Fibroblast of lung (primary cell): ENCODE measurements around the gene XKR7. TPM values are rescaled to one million over a fixed set of nuclear protein-coding genes. Genes with fewer than 3 reads are reported as not detected.
A peak's percentile ranks its signal among the peaks of the same experiment; 100 is the strongest.

Experiments
- DNase-seq, 2 donors: peaks; one replicate each; pipeline versions ENCODE4 v3.0.0 to v3.0.0-alpha.2; 2010; ENCODE audit warnings: low read depth in 2 of 2
- H2AFZ ChIP-seq: 2 replicates; pipeline ENCODE4 v1.5.1; 2012; ENCODE audit warnings: low read length, control low read depth, inconsistent platforms
- H3K27ac ChIP-seq: 2 replicates; pipeline ENCODE4 v1.5.1; 2011; ENCODE audit warnings: low read length, control low read depth; ENCODE audit not compliant: insufficient read depth
- H3K27me3 ChIP-seq: 2 replicates; pipeline ENCODE4 v1.5.1; 2011; ENCODE audit warnings: mild to moderate bottlenecking, low read length; ENCODE audit not compliant: control insufficient read depth, insufficient read depth
- H3K36me3 ChIP-seq: 2 replicates; pipeline ENCODE4 v1.5.1; 2011; ENCODE audit warnings: low read length; ENCODE audit not compliant: control insufficient read depth, insufficient read depth
- H3K4me1 ChIP-seq: 2 replicates; pipeline ENCODE4 v1.5.1; 2011; ENCODE audit warnings: low read length; ENCODE audit not compliant: control insufficient read depth, insufficient read depth; ENCODE audit errors: extremely low read depth
- H3K4me2 ChIP-seq: 2 replicates; pipeline ENCODE4 v1.5.1; 2011; ENCODE audit warnings: low read length, control low read depth; ENCODE audit not compliant: insufficient read depth; ENCODE audit errors: extremely low read depth
- H3K4me3 ChIP-seq, 4 experiments: fragments of 200-600 bp in 1 of 4; sonication (generic) in 1 of 4; replicated peaks in 1 of 4; 2 replicates each; pipeline ENCODE4 v1.5.1; 2011 to 2016; ENCODE audit warnings: low read length in 4 of 4, low read depth in 3 of 4, mild to moderate bottlenecking in 3 of 4, control low read depth in 2 of 4, inconsistent platforms in 1 of 4, mixed read lengths in 1 of 4; ENCODE audit not compliant: insufficient read depth in 1 of 4; ENCODE audit errors: control extremely low read depth in 1 of 4
- H3K79me2 ChIP-seq: 2 replicates; pipeline ENCODE4 v1.5.1; 2012; ENCODE audit warnings: mild to moderate bottlenecking, low read length, inconsistent platforms; ENCODE audit not compliant: control insufficient read depth, insufficient read depth
- H3K9ac ChIP-seq: 2 replicates; pipeline ENCODE4 v1.5.1; 2011; ENCODE audit warnings: mild to moderate bottlenecking, low read length, control low read depth; ENCODE audit not compliant: insufficient read depth
- H3K9me3 ChIP-seq: 2 replicates; pipeline ENCODE4 v1.5.1; 2012; ENCODE audit warnings: low read depth, low read length; ENCODE audit not compliant: control insufficient read depth, insufficient read depth
- H4K20me1 ChIP-seq: 2 replicates; pipeline ENCODE4 v1.5.1; 2011; ENCODE audit warnings: low read length; ENCODE audit not compliant: control insufficient read depth, insufficient read depth; ENCODE audit errors: extremely low read depth
- CTCF ChIP-seq, 2 donors: IDR thresholded peaks in 1 of 2; conservative IDR thresholded peaks in 1 of 2; 1 replicate in 1 of 2; 2 replicates in 1 of 2; pipeline ENCODE4 v1.5.1; 2011 to 2012; ENCODE audit warnings: low read length in 2 of 2, control low read depth in 1 of 2, inconsistent platforms in 1 of 2, low read depth in 1 of 2, mild to moderate bottlenecking in 1 of 2
- EZH2 ChIP-seq: IDR thresholded peaks from 2 replicates; pipeline ENCODE4 v1.5.1; 2012; ENCODE audit warnings: low read length, control low read depth, mild to moderate bottlenecking; ENCODE audit errors: missing control alignments
- polyA plus RNA-seq, 2 donors: library from polyadenylated mRNA; depleted of rRNA in 1 of 2; stranded (reverse) in 1 of 2; unstranded in 1 of 2; fragments of >200 nt; gene quantifications; 2 replicates each; pipeline ENCODE4 v1.2.1, GENCODE V29; 2011 to 2012; ENCODE audit warnings: missing spikeins in 1 of 2
- total RNA-seq: library from RNA; depleted of rRNA; stranded (reverse); fragments of >200 nt; gene quantifications from 2 replicates; pipeline ENCODE4 v1.2.1, GENCODE V29; 2014

Gene XKR7
- total and polyA plus RNA-seq, 2 donors (not counting 1 experiment from before 2014, with no cell fraction given): not detected

GRCh38 chr20:32017711-32018251 is 49.8 kb downstream of the XKR7 start:
- Histone ChIP-seq H3K9me3 (no peaks in the 10 kb centered on the region), H4K20me1 (no peaks in the 10 kb centered on the region), H3K4me1 (no peaks in the 10 kb centered on the region), H3K79me2 (no peaks in the 10 kb centered on the region), H3K27ac (no peak overlapping the region), H3K4me2 (no peak overlapping the region), H3K36me3 (no peaks in the 10 kb centered on the region), H2AFZ (no peak overlapping the region), H3K4me3 (no peak overlapping the region), H3K9ac (no peak overlapping the region), H3K27me3 (peaks cover 34% of the 10 kb centered on the region)
- DNase-seq: no peak
- TF ChIP-seq CTCF (conservative IDR thresholded peaks at IDR 0.05 in 1 of 2, IDR thresholded peaks at IDR 0.05 in 1 of 2; ENCODE audit: low read depth in 1 of 2, low read length in 2 of 2) (no peak), EZH2 (peak; percentile 91)

- Histone ChIP-seq H3K27ac (no peak overlapping the region), H3K27me3 (peaks cover 34% of the 10 kb centered on the region), H3K4me2 (peak overlapping the region; percentile 5), H3K9ac (no peak overlapping the region), H3K4me3 (no peak overlapping the region), H3K9me3 (no peaks in the 10 kb centered on the region), H2AFZ (no peak overlapping the region), H3K4me1 (no peaks in the 10 kb centered on the region), H3K36me3 (no peaks in the 10 kb centered on the region), H3K79me2 (no peaks in the 10 kb centered on the region), H4K20me1 (no peaks in the 10 kb centered on the region)
- TF ChIP-seq EZH2 (peak; percentile 91), CTCF (conservative IDR thresholded peaks at IDR 0.05 in 1 of 2, IDR thresholded peaks at IDR 0.05 in 1 of 2; ENCODE audit: low read depth in 1 of 2, low read length in 2 of 2) (no peak)
- no peak for DNase-seq
Measured at GRCh38 chr20:32018269-32019155, 50.6 kb downstream of the XKR7 start.

DNA sequence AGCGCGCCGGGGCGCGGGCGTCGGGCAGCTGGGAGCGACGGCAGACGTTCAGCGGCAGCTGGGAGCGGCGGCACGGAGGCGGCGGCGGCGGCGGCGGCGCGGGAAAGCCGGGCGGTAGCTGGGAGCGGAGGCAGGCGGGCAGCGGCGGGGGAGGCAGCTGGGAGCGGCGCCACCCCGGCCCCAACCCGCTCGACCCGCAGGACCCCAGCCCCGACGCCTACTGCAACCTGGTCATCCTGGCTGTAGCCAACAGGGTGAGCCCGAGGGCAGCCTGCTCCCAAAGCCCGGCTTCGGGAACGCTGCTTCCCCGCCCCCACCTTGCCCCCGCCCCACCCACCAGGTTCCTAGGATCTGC is 51.2 kb downstream of the XKR7 start:
- H4K20me1 ChIP-seq: no peaks in the 10 kb centered on the region
- no peaks in the 10 kb centered on the region for H3K4me1 ChIP-seq
- no peak overlapping the region for H3K9ac ChIP-seq
- H3K27ac ChIP-seq: no peak overlapping the region
- H3K36me3 ChIP-seq: no peaks in the 10 kb centered on the region
- H3K4me2 ChIP-seq: no peak overlapping the region
- no peak for DNase-seq
- peaks cover 34% of the 10 kb centered on the region for H3K27me3 ChIP-seq
- H3K79me2 ChIP-seq: no peaks in the 10 kb centered on the region
- H3K9me3 ChIP-seq: no peaks in the 10 kb centered on the region
- no peak overlapping the region for H3K4me3 ChIP-seq
- TF ChIP-seq CTCF (conservative IDR thresholded peaks at IDR 0.05 in 1 of 2, IDR thresholded peaks at IDR 0.05 in 1 of 2; ENCODE audit: low read depth in 1 of 2, low read length in 2 of 2) (no peak), EZH2 (no peak)
- H2AFZ ChIP-seq: no peak overlapping the region
